Effector memory CD4-positive, alpha-beta T cell (primary cell): ENCODE results near the gene WDR45B.

Source experiments
- DNase-seq, 3 donors: peaks; one replicate each; pipeline ENCODE4 v3.0.0-alpha.2; 2020
- H3K27ac ChIP-seq: 2 replicates; pipeline ENCODE4 v1.7.0; 2013; ENCODE audit warnings: mild to moderate bottlenecking, low read length, moderate library complexity; ENCODE audit not compliant: insufficient read depth, poor library complexity, severe bottlenecking
- H3K27me3 ChIP-seq: replicated peaks from 2 replicates; pipeline ENCODE4 v1.7.0; 2013; ENCODE audit warnings: mild to moderate bottlenecking, low read length; ENCODE audit not compliant: insufficient read depth, control insufficient read depth, poor library complexity, severe bottlenecking
- H3K36me3 ChIP-seq: 2 replicates; pipeline ENCODE4 v1.7.0; 2013; ENCODE audit warnings: mild to moderate bottlenecking, low read length, moderate library complexity; ENCODE audit not compliant: control insufficient read depth, insufficient read depth
- H3K4me1 ChIP-seq: 2 replicates; pipeline ENCODE4 v1.7.0; 2013; ENCODE audit warnings: low read length, mild to moderate bottlenecking; ENCODE audit not compliant: control insufficient read depth, insufficient read depth, poor library complexity, severe bottlenecking
- H3K4me3 ChIP-seq: 2 replicates; pipeline ENCODE4 v1.7.0; 2013; ENCODE audit warnings: low read length, low read depth, mild to moderate bottlenecking; ENCODE audit not compliant: insufficient read depth, poor library complexity, severe bottlenecking
- H3K9me3 ChIP-seq: 2 replicates; pipeline ENCODE4 v1.7.0; 2013; ENCODE audit warnings: mild to moderate bottlenecking, low read length, moderate library complexity; ENCODE audit not compliant: control insufficient read depth

Gene WDR45B

DNA sequence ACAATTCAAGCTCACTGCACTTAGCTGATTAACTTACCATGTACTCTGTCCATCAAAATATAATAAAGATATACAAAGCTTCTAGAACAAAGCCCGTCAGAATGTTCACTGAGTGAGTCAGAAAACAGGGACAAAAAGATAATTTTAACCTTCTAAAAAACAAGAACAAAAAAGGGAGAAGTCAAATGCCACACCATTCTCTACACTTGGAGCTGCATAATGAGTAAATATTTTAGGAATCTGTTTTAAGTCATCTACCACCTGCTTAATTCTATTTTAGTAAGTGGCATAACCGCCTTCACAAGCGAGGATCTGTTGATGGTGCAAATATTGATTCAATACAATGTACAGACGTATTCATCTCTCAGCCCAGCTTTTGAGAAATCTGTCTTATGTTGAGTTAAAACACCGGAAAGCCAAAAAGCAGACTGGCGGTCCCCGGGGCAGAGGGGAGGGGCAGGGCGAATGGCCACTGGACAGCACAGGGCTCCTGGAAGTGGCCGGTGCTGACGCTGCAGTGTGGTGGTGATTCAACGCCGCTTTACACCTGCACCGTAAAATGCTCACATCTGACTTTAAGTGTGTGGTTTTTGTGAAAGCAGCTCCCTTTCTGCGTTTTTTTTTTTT lies 30.1 kb upstream of the WDR45B start:
- H3K9me3 ChIP-seq = no peaks in the 10 kb centered on the region
- H3K27ac ChIP-seq = no peak overlapping the region
- no peak for DNase-seq

DNA sequence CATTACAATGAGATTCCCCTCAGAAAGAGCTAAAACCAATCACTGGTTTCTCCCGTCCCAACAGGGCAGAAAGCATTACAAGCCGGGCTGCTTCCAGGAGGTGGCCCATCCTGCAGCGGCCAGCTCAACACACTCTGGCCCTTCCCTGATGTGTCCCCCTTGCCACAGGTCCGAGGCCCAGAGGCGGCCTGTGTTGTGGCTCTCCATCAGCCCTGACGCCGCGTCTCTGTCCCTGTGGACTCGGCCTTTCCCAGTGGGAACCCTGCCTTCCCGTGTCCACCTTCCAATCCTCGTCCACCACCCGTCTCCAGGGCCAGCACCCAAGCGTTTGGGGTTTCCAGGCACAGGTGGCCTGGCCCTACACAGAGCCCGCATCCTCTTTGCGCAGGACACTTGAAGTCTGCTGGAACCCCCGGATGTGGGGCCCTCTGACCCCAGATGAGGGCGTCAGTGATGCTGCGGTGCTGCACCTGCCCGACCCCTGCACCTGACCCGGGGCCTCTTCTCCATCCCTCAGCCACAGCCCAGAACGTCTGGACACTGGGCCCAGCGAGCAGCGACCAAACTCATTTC lies 29.2 kb upstream of the WDR45B start:
- Histone ChIP-seq H3K4me1 (no peaks in the 10 kb centered on the region), H3K4me3 (no peak overlapping the region), H3K36me3 (no peaks in the 10 kb centered on the region), H3K27ac (no peak overlapping the region), H3K27me3 (no peaks in the 10 kb centered on the region), H3K9me3 (no peaks in the 10 kb centered on the region)
- DNase-seq = no peak

More for the DNA sequence above, 30.1 kb upstream of the WDR45B start:
- no peaks in the 10 kb centered on the region for H3K4me1 ChIP-seq
- H3K27me3 ChIP-seq = no peaks in the 10 kb centered on the region
- no peak overlapping the region for H3K4me3 ChIP-seq
- no peaks in the 10 kb centered on the region for H3K36me3 ChIP-seq

DNA sequence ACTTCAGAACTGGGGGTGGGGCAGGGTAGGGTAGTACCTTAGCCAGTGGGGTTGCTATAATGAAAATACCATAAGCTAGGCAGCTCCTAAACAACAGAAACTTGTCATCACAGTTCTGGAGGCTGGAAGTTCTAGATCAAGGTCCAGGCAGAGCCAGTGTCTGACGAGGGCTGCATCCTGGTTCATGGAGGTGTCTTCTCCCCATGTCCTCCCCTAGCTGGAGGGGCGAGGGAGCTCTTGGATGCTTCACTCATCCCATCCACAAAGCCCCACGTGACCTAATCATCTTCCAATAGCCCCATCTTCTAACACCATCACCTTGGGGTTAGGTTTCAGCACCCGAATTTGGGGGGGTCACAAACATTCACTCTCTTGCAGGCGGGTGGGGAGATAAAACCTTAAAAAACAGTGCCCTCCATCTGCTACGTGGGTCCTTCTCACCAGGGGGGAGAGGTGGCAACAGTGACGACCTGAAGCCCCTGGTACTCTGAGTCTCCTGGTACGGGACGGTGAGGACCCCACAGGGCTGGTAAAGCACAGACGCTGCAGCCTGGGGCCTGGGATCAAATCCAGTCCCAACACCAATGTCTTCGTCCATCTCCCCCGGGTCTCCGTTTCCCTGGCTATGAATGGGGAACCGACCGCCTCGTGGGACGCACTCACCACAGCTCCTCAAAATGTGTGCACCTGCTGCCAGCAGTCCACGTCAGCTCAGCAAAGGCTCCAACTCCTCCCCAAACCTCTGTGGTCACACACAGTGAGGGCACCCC lies 27.4 kb upstream of the WDR45B start:
- Histone ChIP-seq H3K9me3 (no peaks in the 10 kb centered on the region), H3K4me3 (no peak overlapping the region), H3K27me3 (no peaks in the 10 kb centered on the region), H3K36me3 (no peaks in the 10 kb centered on the region), H3K4me1 (no peaks in the 10 kb centered on the region), H3K27ac (no peak overlapping the region)
- no peak for DNase-seq

DNA sequence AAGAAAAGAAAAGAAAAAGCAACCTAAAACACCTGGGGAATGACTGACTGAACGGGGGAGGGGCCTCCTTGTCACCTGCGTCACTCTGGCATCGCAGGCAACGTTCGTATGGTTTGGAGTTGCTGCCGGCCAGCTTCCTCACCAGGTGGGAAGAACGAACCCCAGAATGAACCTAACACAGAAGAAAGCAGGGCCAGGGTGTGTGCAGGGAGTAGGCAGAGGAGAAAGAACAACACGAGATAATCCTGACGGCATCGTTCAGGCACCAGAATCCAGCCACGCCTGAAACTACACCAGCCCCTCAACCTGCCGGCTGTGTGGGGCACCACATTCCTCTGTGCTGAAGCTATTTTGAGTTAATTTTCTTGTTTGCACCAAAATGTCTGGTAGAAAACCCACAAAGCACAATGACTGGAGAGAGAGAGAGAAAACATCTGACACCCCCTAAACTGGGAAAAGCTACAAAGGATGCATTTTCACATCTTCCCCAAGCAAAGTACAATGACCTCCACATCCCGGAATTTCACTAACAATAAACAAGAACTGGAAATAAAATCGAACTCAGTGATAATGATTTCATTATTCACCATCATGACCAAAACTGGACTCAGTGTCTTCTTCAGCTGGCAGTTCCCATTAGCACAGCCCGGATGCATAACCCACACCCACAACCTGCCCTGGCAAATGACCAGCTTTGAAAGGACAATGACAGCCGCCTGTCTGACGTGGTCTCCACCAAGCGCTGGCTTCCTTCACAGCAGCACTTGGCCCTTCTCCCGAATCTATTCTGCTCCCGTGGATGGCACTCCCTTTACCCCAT lies 26.6 kb upstream of the WDR45B start:
- Histone ChIP-seq H3K36me3 (no peaks in the 10 kb centered on the region), H3K27me3 (no peaks in the 10 kb centered on the region), H3K4me1 (no peaks in the 10 kb centered on the region), H3K27ac (no peak overlapping the region), H3K4me3 (no peak overlapping the region), H3K9me3 (no peaks in the 10 kb centered on the region)
- DNase-seq = no peak

DNA sequence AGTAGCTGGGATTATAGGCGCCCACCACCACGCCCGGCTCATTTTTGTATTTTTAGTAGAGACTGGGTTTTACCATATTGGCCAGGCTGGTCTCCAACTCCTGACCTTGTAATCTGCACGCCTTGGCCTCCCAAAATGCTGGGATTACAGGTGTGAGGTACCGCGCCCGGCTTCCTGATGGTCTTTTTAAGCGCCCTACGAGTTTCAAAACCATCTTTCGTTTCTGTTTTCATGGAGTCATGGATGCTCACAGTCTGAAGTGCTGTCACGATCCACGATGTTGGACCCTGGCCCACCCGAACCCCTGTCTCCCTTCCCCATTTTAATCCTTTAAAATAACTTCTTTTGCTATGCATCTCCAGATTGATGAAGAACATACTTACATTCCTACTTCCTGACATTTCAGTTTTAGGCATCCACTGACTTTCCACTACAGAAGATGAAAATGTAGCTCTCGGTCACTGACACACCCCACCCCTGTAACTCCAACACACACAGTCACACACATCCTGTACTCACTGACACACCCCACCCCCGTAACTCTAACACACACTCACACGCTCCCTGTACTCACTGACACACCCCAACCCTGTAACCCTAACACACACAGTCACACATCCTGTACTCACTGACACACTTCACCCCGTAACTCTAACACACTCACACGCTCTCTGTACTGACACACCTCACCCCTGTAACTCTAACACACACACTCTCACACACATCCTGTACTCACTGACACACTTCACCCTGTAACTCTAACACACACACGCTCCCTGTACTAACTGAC lies 22.6 kb upstream of the WDR45B start:
- H3K4me3 ChIP-seq = no peak overlapping the region
- no peaks in the 10 kb centered on the region for H3K4me1 ChIP-seq
- H3K9me3 ChIP-seq = no peaks in the 10 kb centered on the region
- no peak for DNase-seq
- no peaks in the 10 kb centered on the region for H3K36me3 ChIP-seq
- H3K27me3 ChIP-seq = no peaks in the 10 kb centered on the region
- H3K27ac ChIP-seq = no peak overlapping the region

DNA sequence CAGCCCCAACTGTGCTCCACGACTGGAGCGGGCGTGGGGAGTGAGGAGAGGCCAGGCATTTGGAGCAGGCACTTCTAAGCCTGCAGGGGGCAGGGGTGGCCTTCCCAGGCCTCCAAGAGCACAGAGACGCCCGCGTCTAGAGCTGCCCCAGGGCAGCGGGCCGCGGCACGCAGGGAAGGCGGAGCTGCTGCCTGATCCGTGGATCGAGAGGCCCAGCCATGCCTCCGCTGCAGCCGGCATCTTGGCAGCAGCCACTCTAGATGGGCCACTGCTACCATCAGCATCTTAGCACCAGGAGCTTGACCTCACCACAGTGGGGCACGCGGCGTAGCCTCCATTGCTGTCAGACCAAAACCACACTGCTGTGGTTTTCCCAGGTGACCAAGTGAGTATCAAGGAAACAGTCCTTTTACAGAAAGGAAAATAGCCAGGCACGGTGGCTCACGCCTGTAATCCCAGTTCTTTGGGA lies 20.4 kb upstream of the WDR45B start:
- Histone ChIP-seq H3K4me1 (no peaks in the 10 kb centered on the region), H3K27ac (no peak overlapping the region)
- DNase-seq = no peak

DNA sequence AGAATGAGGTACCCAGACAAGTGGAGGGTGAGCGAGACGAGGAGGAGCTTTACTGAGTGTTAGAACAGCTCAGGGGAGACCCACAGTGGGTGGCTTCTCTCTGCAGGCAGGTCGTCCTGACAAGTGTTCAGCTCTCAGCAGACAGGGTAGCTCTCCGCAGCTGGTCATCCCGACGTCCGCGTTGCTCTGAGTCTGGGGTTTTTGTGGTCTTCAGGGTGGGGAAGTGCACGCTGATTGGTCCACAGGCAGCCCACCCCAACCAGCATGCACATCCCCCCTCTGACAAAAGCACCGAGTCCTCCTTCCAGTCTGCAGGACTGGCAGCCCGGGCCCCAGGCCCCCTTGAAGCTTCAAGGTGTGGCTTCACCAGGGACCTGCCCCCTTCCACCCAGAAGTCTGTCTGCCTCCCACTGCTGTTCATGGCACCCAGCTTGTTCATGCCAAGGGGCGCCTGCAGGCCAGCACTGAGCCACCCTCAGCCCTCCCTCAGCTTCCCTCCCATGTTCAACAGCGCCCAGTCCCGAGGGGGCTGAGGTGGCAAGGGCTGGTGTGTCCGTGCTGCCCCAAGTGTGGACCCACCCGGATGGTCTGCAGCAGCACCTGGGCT lies 19.9 kb upstream of the WDR45B start:
- Histone ChIP-seq H3K27ac (no peak overlapping the region), H3K27me3 (no peaks in the 10 kb centered on the region), H3K9me3 (no peaks in the 10 kb centered on the region), H3K4me3 (no peak overlapping the region), H3K36me3 (no peaks in the 10 kb centered on the region), H3K4me1 (no peaks in the 10 kb centered on the region)
- DNase-seq = no peak

More for the DNA sequence above, 20.4 kb upstream of the WDR45B start:
- H3K4me3 ChIP-seq = no peak overlapping the region
- no peaks in the 10 kb centered on the region for H3K9me3 ChIP-seq
- H3K36me3 ChIP-seq = no peaks in the 10 kb centered on the region
- H3K27me3 ChIP-seq = no peaks in the 10 kb centered on the region

DNA sequence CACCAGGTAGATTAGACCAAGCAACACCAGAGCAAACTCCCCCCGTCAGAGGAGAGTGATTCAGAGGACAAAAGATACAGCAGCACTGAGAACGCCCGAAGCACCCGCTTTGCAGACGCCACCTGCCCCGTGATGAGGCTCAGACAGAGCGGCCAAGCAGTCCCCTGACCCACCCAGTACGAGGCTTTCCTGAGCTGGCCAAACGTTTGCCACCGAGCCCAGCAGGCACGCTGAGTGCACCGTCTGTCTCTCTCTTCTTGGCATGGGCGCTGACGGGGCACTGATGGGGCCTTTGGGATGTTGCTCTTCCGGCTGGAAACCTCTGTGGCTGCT lies 19.4 kb upstream of the WDR45B start:
- Histone ChIP-seq H3K9me3 (no peaks in the 10 kb centered on the region), H3K4me3 (no peak overlapping the region), H3K27me3 (no peaks in the 10 kb centered on the region), H3K27ac (no peak overlapping the region), H3K4me1 (no peaks in the 10 kb centered on the region), H3K36me3 (no peaks in the 10 kb centered on the region)
- no peak for DNase-seq

DNA sequence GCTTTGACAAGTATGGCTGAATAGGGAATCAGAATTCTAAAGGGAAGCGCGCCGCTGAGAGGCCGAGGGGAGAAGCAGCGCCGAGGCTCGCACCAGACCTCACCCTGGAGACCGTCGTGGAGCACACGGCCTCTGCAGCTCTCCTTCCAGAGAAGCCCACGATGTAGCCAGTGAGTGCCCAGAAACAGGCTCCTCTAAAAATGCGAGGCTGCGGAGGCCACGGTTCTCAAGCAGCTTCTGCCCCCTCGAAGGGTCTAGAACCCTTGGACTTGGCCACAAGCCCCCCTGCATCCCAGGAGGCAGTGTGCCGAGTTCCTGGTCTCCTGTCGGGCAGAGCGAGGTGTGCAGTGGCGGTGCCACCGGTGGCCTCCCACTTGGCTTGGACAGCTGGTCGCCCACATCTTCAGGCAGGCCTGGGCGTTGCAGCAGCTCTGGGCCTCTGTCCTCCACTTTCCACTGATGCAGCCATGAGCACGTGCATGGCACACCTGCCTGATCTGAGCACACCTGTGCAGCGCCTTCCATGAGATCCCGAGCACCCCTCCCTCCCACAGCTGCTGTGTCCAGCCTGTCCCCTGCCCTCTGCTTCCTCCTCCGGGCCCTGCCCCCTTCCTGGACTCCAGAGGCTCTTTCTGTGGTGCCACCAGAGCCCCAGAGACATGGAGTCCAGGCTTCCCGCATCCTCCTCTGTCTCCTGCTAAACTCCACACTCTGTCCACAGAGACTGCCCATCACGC lies 18.9 kb upstream of the WDR45B start:
- H3K36me3 ChIP-seq = no peaks in the 10 kb centered on the region
- H3K4me3 ChIP-seq = no peak overlapping the region
- H3K27ac ChIP-seq = no peak overlapping the region
- no peak for DNase-seq
- no peaks in the 10 kb centered on the region for H3K27me3 ChIP-seq
- H3K9me3 ChIP-seq = no peaks in the 10 kb centered on the region
- no peaks in the 10 kb centered on the region for H3K4me1 ChIP-seq
